ENCODE data around the gene USP37.

USP37 gene

DNA sequence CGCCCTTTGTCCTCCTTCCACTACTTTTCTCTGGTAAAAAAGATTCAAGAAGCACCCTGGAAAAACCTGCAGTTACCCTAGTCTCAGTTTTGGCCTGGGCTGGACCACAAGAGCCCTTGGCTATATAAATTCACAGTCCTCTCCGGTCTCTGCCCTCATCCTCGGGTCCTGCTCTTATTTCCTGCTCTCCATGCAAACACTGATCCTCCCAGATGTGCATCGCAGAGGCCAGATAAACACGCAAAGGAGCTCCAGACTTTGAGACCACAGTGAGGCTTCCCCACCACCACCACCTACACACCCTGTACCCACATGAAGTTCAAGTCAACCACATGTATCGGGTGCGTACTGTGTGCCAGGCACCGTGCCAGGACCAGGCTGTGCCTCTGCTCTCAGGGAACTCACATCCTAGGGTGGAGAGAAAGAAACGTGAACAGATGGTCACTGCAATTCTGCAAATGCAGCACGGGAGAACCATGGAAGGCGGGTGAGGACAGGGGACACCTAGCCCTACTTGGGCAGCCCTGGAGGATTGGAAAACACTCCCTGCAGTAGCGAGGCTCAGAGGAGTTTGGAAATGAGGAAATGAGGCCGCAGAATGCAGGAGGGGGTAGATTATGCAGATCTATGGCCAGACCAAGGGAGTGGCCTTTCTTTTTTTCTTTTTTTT lies 161.1 kb downstream of the USP37 start:
- Histone ChIP-seq H4K8ac (ENCODE audit: low read length) (peak overlapping the region; percentile 99), H3K79me1 (replicated peaks; ENCODE audit: low read length, poor library complexity, severe bottlenecking) (peaks cover 22% of the 10 kb centered on the region), H3K9ac (ENCODE audit: low read length) (peak overlapping the region; percentile 89), H3K9me3 (ENCODE audit: control insufficient read depth, low read length) (no peaks in the 10 kb centered on the region), H3K27me3 (ENCODE audit: control insufficient read depth in 1 of 2, insufficient read depth in 1 of 2, low read length in 2 of 2) (peaks cover 0 to under 1% of the 10 kb centered on the region in 2 experiments), H3K14ac (ENCODE audit: low read length in 2 of 2) (peak overlapping the region in 1 of 2 experiments; percentile 14), H2AFZ (ENCODE audit: low read depth, low read length) (peak overlapping the region; percentile 72), H3K4me3 (ENCODE audit: insufficient read depth in 1 of 2, low read depth in 1 of 2, low read length in 2 of 2) (peak overlapping the region in 1 of 2 experiments; percentile 65), H2BK5ac (ENCODE audit: low read depth, low read length, poor library complexity, severe bottlenecking) (no peak overlapping the region), H2AK5ac (ENCODE audit: low read length, severe bottlenecking) (peak overlapping the region; percentile 72), H2BK15ac (ENCODE audit: low read depth, poor library complexity, severe bottlenecking) (peak overlapping the region; percentile 97), H3K27ac (ENCODE audit: low read length, poor library complexity, severe bottlenecking) (peak overlapping the region; percentile 52), H3K18ac (ENCODE audit: low read depth in 1 of 2, low read length in 2 of 2) (peak overlapping the region; percentile 63 to 65), H3K36me3 (ENCODE audit: control insufficient read depth in 1 of 2, insufficient read depth in 2 of 2, low read depth in 1 of 2, low read length in 2 of 2) (peaks cover 28 to 37% of the 10 kb centered on the region in 2 experiments), H3K4ac (ENCODE audit: low read depth in 1 of 2, low read length in 2 of 2) (peak overlapping the region; percentile 37 to 75), H3K4me2 (ENCODE audit: low read length, poor library complexity, severe bottlenecking) (peak overlapping the region; percentile 83), H4K91ac (ENCODE audit: low read length) (peak overlapping the region; percentile 75), H2BK12ac (ENCODE audit: low read length in 2 of 2) (peak overlapping the region; percentile 55 to 65), H3K23ac (ENCODE audit: low read length in 2 of 2) (no peak overlapping the region), H3K4me1 (ENCODE audit: control insufficient read depth, insufficient read depth, low read depth, low read length) (peaks cover 26% of the 10 kb centered on the region), H2BK120ac (ENCODE audit: low read depth, low read length) (peak overlapping the region; percentile 68)
- 52% methylated on average over 11 of the region's 13 CpGs for WGBS
- DNase-seq = peak; percentile 60

DNA sequence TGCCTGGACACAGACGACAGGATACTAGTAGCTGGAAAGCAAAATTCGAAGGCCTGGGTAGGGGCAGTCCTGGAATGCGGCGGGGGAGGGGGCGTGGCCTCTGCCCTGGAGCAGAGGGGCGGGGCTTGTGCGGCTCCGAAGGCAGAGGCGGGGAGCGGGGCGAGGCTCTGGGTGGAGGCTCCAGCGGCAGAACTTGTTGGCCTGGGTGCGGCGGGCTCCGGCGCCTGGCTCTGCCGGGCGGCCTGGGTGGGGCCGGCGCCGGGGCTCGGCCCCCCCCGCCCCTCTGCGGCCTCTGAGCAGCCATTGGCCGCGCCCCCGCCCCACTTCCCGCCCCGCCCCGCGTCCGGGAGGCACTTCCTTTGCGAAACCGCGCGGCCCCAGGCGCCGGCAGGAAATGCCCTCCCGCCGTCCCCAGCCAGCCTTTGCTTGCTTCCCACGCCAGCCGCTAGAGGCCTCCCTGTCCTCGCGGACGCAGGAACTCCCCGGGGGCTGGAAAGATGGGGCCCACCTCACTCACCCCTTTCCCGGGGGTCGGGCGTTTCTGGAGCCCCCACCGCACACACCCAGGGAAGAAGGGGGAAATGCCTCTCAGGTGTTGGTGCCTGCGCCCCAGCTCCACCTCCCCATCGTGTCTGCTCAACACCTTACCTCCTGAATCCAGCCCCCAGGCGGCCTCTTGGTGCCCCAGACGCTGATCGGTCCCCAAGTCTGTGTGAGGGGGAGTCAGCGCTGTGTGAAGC lies 161.8 kb downstream of the USP37 start:
- Histone ChIP-seq H3K23ac (ENCODE audit: low read length in 2 of 2) (no peak overlapping the region), H2AK5ac (ENCODE audit: low read length, severe bottlenecking) (peak overlapping the region; percentile 39), H3K4ac (ENCODE audit: low read depth in 1 of 2, low read length in 2 of 2) (peak overlapping the region; percentile 37 to 67), H2BK5ac (ENCODE audit: low read depth, low read length, poor library complexity, severe bottlenecking) (peak overlapping the region; percentile 36), H3K36me3 (ENCODE audit: control insufficient read depth in 1 of 2, insufficient read depth in 2 of 2, low read depth in 1 of 2, low read length in 2 of 2) (peaks cover 29 to 44% of the 10 kb centered on the region in 2 experiments), H3K18ac (ENCODE audit: low read depth in 1 of 2, low read length in 2 of 2) (peak overlapping the region; percentile 63 to 94), H3K9me3 (ENCODE audit: control insufficient read depth, low read length) (no peaks in the 10 kb centered on the region), H3K27me3 (ENCODE audit: control insufficient read depth in 1 of 2, insufficient read depth in 1 of 2, low read length in 2 of 2) (no peaks in the 10 kb centered on the region), H3K79me1 (replicated peaks; ENCODE audit: low read length, poor library complexity, severe bottlenecking) (peaks cover 24% of the 10 kb centered on the region), H3K4me2 (ENCODE audit: low read length, poor library complexity, severe bottlenecking) (peak overlapping the region; percentile 84), H2AFZ (ENCODE audit: low read depth, low read length) (peak overlapping the region; percentile 72), H3K27ac (ENCODE audit: low read length, poor library complexity, severe bottlenecking) (peak overlapping the region; percentile 86), H3K4me1 (ENCODE audit: control insufficient read depth, insufficient read depth, low read depth, low read length) (peaks cover 33% of the 10 kb centered on the region), H4K91ac (ENCODE audit: low read length) (peak overlapping the region; percentile 75), H2BK15ac (ENCODE audit: low read depth, poor library complexity, severe bottlenecking) (peak overlapping the region; percentile 97), H2BK120ac (ENCODE audit: low read depth, low read length) (peak overlapping the region; percentile 78), H4K8ac (ENCODE audit: low read length) (peak overlapping the region; percentile 99), H3K4me3 (ENCODE audit: insufficient read depth in 1 of 2, low read depth in 1 of 2, low read length in 2 of 2) (peak overlapping the region; percentile 34 to 74), H2BK12ac (ENCODE audit: low read length in 2 of 2) (peak overlapping the region; percentile 7 to 81), H3K9ac (ENCODE audit: low read length) (peak overlapping the region; percentile 89), H3K14ac (ENCODE audit: low read length in 2 of 2) (no peak overlapping the region)
- DNase-seq = peak; percentile 94
- WGBS = 2% methylated on average over 36 of the region's 56 CpGs

DNA sequence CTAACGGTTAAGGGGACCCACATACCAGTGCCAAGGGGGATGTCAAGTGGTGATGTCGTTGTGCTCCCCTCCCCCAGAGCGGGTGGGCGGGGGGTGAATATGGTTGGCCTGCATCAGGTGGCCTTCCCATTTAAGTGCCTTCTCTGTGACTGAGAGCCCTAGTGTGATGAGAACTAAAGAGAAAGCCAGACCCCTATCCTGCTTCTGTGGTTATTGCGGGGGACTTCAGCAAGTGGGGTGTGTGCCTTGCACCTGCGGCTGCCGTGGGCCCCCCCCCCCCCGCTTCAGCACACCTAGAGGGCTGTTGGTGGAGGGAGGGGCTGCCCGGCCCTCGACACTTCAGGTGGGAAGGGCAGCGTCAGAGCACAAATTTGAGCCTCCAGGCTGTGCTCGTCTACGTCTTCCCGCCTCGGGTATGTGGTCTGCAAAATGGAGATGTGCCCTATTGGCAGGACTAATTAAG lies 162.4 kb downstream of the USP37 start:
- Histone ChIP-seq H3K23ac (ENCODE audit: low read length in 2 of 2) (peak overlapping the region in 1 of 2 experiments; percentile 14), H2AFZ (ENCODE audit: low read depth, low read length) (peak overlapping the region; percentile 2), H3K79me1 (replicated peaks; ENCODE audit: low read length, poor library complexity, severe bottlenecking) (peaks cover 24% of the 10 kb centered on the region), H3K14ac (ENCODE audit: low read length in 2 of 2) (peak overlapping the region in 1 of 2 experiments; percentile 23), H3K27ac (ENCODE audit: low read length, poor library complexity, severe bottlenecking) (peak overlapping the region; percentile 86), H3K9me3 (ENCODE audit: control insufficient read depth, low read length) (no peaks in the 10 kb centered on the region), H3K36me3 (ENCODE audit: control insufficient read depth in 1 of 2, insufficient read depth in 2 of 2, low read depth in 1 of 2, low read length in 2 of 2) (peaks cover 29 to 45% of the 10 kb centered on the region in 2 experiments), H3K4me1 (ENCODE audit: control insufficient read depth, insufficient read depth, low read depth, low read length) (peaks cover 38% of the 10 kb centered on the region), H3K18ac (ENCODE audit: low read depth in 1 of 2, low read length in 2 of 2) (peak overlapping the region; percentile 76 to 94), H3K4me3 (ENCODE audit: insufficient read depth in 1 of 2, low read depth in 1 of 2, low read length in 2 of 2) (peak overlapping the region; percentile 34 to 74), H2BK15ac (ENCODE audit: low read depth, poor library complexity, severe bottlenecking) (peak overlapping the region; percentile 81), H2AK5ac (ENCODE audit: low read length, severe bottlenecking) (peak overlapping the region; percentile 39), H2BK120ac (ENCODE audit: low read depth, low read length) (peak overlapping the region; percentile 78), H3K4me2 (ENCODE audit: low read length, poor library complexity, severe bottlenecking) (peak overlapping the region; percentile 84), H3K9ac (ENCODE audit: low read length) (peak overlapping the region; percentile 77), H2BK12ac (ENCODE audit: low read length in 2 of 2) (peak overlapping the region; percentile 81 to 90), H3K27me3 (ENCODE audit: control insufficient read depth in 1 of 2, insufficient read depth in 1 of 2, low read length in 2 of 2) (no peaks in the 10 kb centered on the region), H2BK5ac (ENCODE audit: low read depth, low read length, poor library complexity, severe bottlenecking) (peak overlapping the region; percentile 36), H3K4ac (ENCODE audit: low read depth in 1 of 2, low read length in 2 of 2) (peak overlapping the region; percentile 16 to 96), H4K91ac (ENCODE audit: low read length) (peak overlapping the region; percentile 52), H4K8ac (ENCODE audit: low read length) (peak overlapping the region; percentile 90)
- 5% methylated on average over 15 of the region's 15 CpGs for WGBS
- DNase-seq = peak; percentile 28

All from mesenchymal stem cell (in vitro differentiated cells and primary cell).